GM23248 (cell line): ENCODE results near the gene POU2F1. TPM values are rescaled to one million over a fixed set of nuclear protein-coding genes. Genes with fewer than 3 reads are reported as not detected.

Experiments used
- DNase-seq: peaks from one replicate; pipeline ENCODE4 v3.0.0-alpha.2; 2015
- H2AFZ ChIP-seq: fragments of 200-600 bp; sonication (generic); 2 replicates; pipeline ENCODE4 v1.6.1; 2016; ENCODE audit warnings: antibody characterized with exemption
- H3F3A ChIP-seq: fragments of 200-600 bp; sonication (generic); 2 replicates; pipeline ENCODE4 v1.6.1; 2016; ENCODE audit warnings: mild to moderate bottlenecking, antibody characterized with exemption, mixed run types; ENCODE audit not compliant: insufficient read depth
- H3K27ac ChIP-seq: fragments of 200-600 bp; sonication (generic); 2 replicates; pipeline ENCODE4 v1.5.1; 2016; ENCODE audit warnings: mild to moderate bottlenecking
- H3K27me3 ChIP-seq: fragments of 200-600 bp; sonication (generic); replicated peaks from 2 replicates; pipeline ENCODE4 v1.6.1; 2016; ENCODE audit warnings: mild to moderate bottlenecking; ENCODE audit not compliant: insufficient read depth
- H3K36me3 ChIP-seq: fragments of 200-600 bp; sonication (generic); 2 replicates; pipeline ENCODE4 v1.6.1; 2016; ENCODE audit warnings: low read depth, mild to moderate bottlenecking
- H3K4me1 ChIP-seq: fragments of 200-600 bp; sonication (generic); 2 replicates; pipeline ENCODE4 v1.6.1; 2016; ENCODE audit warnings: mild to moderate bottlenecking; ENCODE audit not compliant: insufficient read depth
- H3K4me2 ChIP-seq: fragments of 200-600 bp; sonication (generic); one replicate; pipeline ENCODE4 v1.6.1; 2016; ENCODE audit warnings: mild to moderate bottlenecking; ENCODE audit not compliant: unreplicated experiment
- H3K4me3 ChIP-seq: fragments of 200-600 bp; sonication (generic); 2 replicates; pipeline ENCODE4 v1.5.1; 2016; ENCODE audit warnings: mild to moderate bottlenecking
- H3K79me2 ChIP-seq: fragments of 200-600 bp; sonication (generic); 2 replicates; pipeline ENCODE4 v1.6.1; 2016; ENCODE audit warnings: mild to moderate bottlenecking; ENCODE audit not compliant: insufficient read depth
- H3K9ac ChIP-seq: fragments of 200-600 bp; sonication (generic); 2 replicates; pipeline ENCODE4 v1.6.1; 2016; ENCODE audit warnings: mild to moderate bottlenecking
- H3K9me2 ChIP-seq: fragments of 200-600 bp; sonication (generic); 2 replicates; pipeline ENCODE4 v1.6.1; 2016; ENCODE audit warnings: mixed run types, mild to moderate bottlenecking, moderate library complexity; ENCODE audit not compliant: insufficient read depth
- H3K9me3 ChIP-seq: fragments of 200-600 bp; sonication (generic); one replicate; pipeline ENCODE4 v1.6.1; 2017; ENCODE audit warnings: low read depth
- H4K20me1 ChIP-seq: fragments of 200-600 bp; sonication (generic); 2 replicates; pipeline ENCODE4 v1.6.0; 2016; ENCODE audit not compliant: insufficient read depth
- EZH2 ChIP-seq: fragments of 200-600 bp; sonication (generic); IDR thresholded peaks from 2 replicates; pipeline ENCODE4 v1.6.1; 2018; ENCODE audit warnings: antibody characterized with exemption, mild to moderate bottlenecking; ENCODE audit not compliant: insufficient read depth, poor library complexity, severe bottlenecking
- EZH2phosphoT487 ChIP-seq: fragments of 200-600 bp; sonication (generic); IDR thresholded peaks from 2 replicates; pipeline ENCODE4 v1.6.1; 2018; ENCODE audit warnings: antibody characterized with exemption, moderate library complexity, mild to moderate bottlenecking, low read depth; ENCODE audit not compliant: insufficient read depth
- WGBS, 2 experiments: methylation state at CpG; one replicate each; pipeline ENCODE4 v1.1.6; 2015 to 2017; ENCODE audit warnings: low lambda C conversion rate in 2 of 2, low coverage in 1 of 2; ENCODE audit errors: missing lambda C conversion rate in 2 of 2; 5-methylcytosine and 5-hydroxymethylcytosine counted together
- in situ Hi-C: fragments of 300-500 bp; cut with MboI; formaldehyde crosslinking; loops from 2 replicates; pipeline ENCODE4 v1.15.0; 2020
- polyA plus RNA-seq: library from polyadenylated mRNA; unstranded; fragments of >200 nt; fragmentation: Nextera tagmentation; extraction: Ambion mirVana; gene quantifications from 2 replicates; pipeline ENCODE4 v1.2.1, GENCODE V29; 2016
- total RNA-seq: library from RNA; depleted of rRNA; stranded (reverse); fragments of >200 nt; shearing (Covaris generic); gene quantifications from 2 replicates; pipeline ENCODE4 v1.2.3, GENCODE V29; 2014

Gene POU2F1
- total and polyA plus RNA-seq, 2 experiments from 2014 or later, result 3.4 to 3.7 TPM

- no peak for DNase-seq
- in situ Hi-C loops, result no loop called here
- Histone ChIP-seq H3K9ac (no peak overlapping the region), H2AFZ (no peak overlapping the region), H3K79me2 (no peaks in the 10 kb centered on the region), H3K36me3 (peaks cover 5% of the 10 kb centered on the region; the same call in 1 of the 2 replicates), H3K27ac (no peak overlapping the region), H3F3A (no peaks in the 10 kb centered on the region), H3K27me3 (no peaks in the 10 kb centered on the region), H4K20me1 (no peaks in the 10 kb centered on the region), H3K4me1 (no peaks in the 10 kb centered on the region), H3K9me2 (no peaks in the 10 kb centered on the region), H3K9me3 (no peaks in the 10 kb centered on the region), H3K4me2 (no peak overlapping the region), H3K4me3 (no peak overlapping the region)
- 98 to 99% methylated on average over 3 of the region's 3 CpGs for WGBS, 2 experiments
- no peak for TF ChIP-seq EZH2phosphoT487
- TF ChIP-seq EZH2, result no peak
Measured at GRCh38 chr1:167413328-167413727, 192.6 kb downstream of the POU2F1 start.

- no peaks in the 10 kb centered on the region for H4K20me1 ChIP-seq
- no peak overlapping the region for H3K27ac ChIP-seq
- no peaks in the 10 kb centered on the region for H3K79me2 ChIP-seq
- H3K27me3 ChIP-seq, result no peaks in the 10 kb centered on the region
- 100% methylated on average over 1 of the region's 1 CpG for WGBS, 2 experiments
- H3K9me3 ChIP-seq, result no peaks in the 10 kb centered on the region
- no peak overlapping the region for H3K4me3 ChIP-seq
- no peaks in the 10 kb centered on the region for H3K4me1 ChIP-seq
- H2AFZ ChIP-seq, result no peak overlapping the region
- in situ Hi-C loops, result no loop called here
- H3K4me2 ChIP-seq, result no peak overlapping the region
- H3K9ac ChIP-seq, result no peak overlapping the region
- TF ChIP-seq EZH2phosphoT487 (no peak), EZH2 (no peak)
- H3K36me3 ChIP-seq, result peaks cover 5% of the 10 kb centered on the region; the same call in 1 of the 2 replicates
- DNase-seq, result no peak
- H3K9me2 ChIP-seq, result no peaks in the 10 kb centered on the region; the same call in 1 of the 2 replicates
- H3F3A ChIP-seq, result no peaks in the 10 kb centered on the region
Measured at GRCh38 chr1:167416506-167416905, 195.8 kb downstream of the POU2F1 start.

- H3K9me2 ChIP-seq, result no peaks in the 10 kb centered on the region; the same call in 1 of the 2 replicates
- TF ChIP-seq EZH2phosphoT487 (no peak), EZH2 (no peak)
- H3K4me1 ChIP-seq, result no peaks in the 10 kb centered on the region
- H3K9ac ChIP-seq, result no peak overlapping the region
- H3K9me3 ChIP-seq, result no peaks in the 10 kb centered on the region
- no peaks in the 10 kb centered on the region for H3K79me2 ChIP-seq
- H3F3A ChIP-seq, result no peaks in the 10 kb centered on the region
- in situ Hi-C loops, result no loop called here
- H2AFZ ChIP-seq, result no peak overlapping the region
- no peaks in the 10 kb centered on the region for H4K20me1 ChIP-seq
- H3K27me3 ChIP-seq, result no peaks in the 10 kb centered on the region
- no peak overlapping the region for H3K27ac ChIP-seq
- no peaks in the 10 kb centered on the region for H3K36me3 ChIP-seq
- no peak overlapping the region for H3K4me2 ChIP-seq
- H3K4me3 ChIP-seq, result no peak overlapping the region
- no peak for DNase-seq
Measured at GRCh38 chr1:167418391-167418790, 197.7 kb downstream of the POU2F1 start.

DNA sequence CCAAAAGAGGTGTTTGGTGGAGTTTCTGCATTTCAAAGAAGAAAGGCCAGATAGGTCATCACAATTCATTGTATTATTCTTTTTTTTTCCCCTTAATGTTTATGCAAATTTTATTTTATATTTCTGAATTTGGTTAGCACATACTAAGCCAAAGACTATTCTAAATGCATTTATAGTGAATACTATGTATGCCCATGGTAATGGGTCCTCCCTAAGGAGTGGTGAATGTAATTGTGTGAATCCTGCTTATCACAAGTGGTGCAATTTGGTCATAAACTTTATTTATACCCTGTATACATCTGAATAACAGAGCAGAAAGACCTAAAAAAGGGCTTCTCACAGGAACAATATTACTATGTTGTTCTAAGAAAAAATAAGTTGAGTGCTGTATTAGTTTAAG, 198.6 kb downstream of the POU2F1 start:
- H3K27ac ChIP-seq, result no peak overlapping the region
- H3K4me2 ChIP-seq, result no peak overlapping the region
- H3K4me3 ChIP-seq, result no peak overlapping the region
- no peaks in the 10 kb centered on the region for H3K36me3 ChIP-seq
- H3K9ac ChIP-seq, result no peak overlapping the region
- H3K79me2 ChIP-seq, result no peaks in the 10 kb centered on the region
- no peaks in the 10 kb centered on the region for H3K4me1 ChIP-seq
- TF ChIP-seq EZH2phosphoT487, result no peak
- TF ChIP-seq EZH2, result no peak
- no peaks in the 10 kb centered on the region for H3F3A ChIP-seq
- no peaks in the 10 kb centered on the region for H3K9me3 ChIP-seq
- in situ Hi-C loops, result no loop called here
- no peaks in the 10 kb centered on the region for H3K27me3 ChIP-seq
- no peaks in the 10 kb centered on the region; the same call in 1 of the 2 replicates for H3K9me2 ChIP-seq
- no peak for DNase-seq
- H2AFZ ChIP-seq, result no peak overlapping the region
- H4K20me1 ChIP-seq, result no peaks in the 10 kb centered on the region

DNA sequence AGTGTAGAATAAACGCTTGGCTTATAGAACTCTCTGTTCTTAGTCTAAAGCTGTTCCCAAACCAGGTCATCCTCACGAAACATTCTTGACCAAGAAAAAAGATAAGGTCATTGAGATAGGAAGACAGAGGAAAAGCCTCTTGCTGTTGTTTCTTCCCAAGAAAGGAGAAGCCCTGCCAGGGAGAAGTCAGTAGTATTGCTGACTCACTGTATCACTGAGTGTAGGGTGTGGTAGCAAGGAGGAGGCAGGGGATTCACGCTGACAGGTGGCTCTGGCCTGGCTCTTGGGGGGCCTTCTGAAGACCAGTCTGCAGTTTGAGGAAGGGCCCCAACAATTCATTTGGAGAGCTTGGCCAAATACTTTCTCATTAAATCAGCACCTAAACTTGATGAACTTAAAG, 199.8 kb downstream of the POU2F1 start:
- in situ Hi-C loops, result no loop called here
- H2AFZ ChIP-seq, result no peak overlapping the region
- no peak for TF ChIP-seq EZH2
- no peak for TF ChIP-seq EZH2phosphoT487
- peak; percentile 12 for DNase-seq
- no peaks in the 10 kb centered on the region for H3K27me3 ChIP-seq
- H3K9me2 ChIP-seq, result no peaks in the 10 kb centered on the region; the same call in 1 of the 2 replicates
- 34 to 38% methylated on average over 3 of the region's 3 CpGs for WGBS, 2 experiments
- H3F3A ChIP-seq, result no peaks in the 10 kb centered on the region
- no peaks in the 10 kb centered on the region for H3K4me1 ChIP-seq
- H3K27ac ChIP-seq, result no peak overlapping the region
- no peaks in the 10 kb centered on the region for H3K79me2 ChIP-seq
- H3K9me3 ChIP-seq, result no peaks in the 10 kb centered on the region
- no peak overlapping the region for H3K4me3 ChIP-seq
- no peaks in the 10 kb centered on the region for H3K36me3 ChIP-seq
- H4K20me1 ChIP-seq, result no peaks in the 10 kb centered on the region
- no peak overlapping the region for H3K9ac ChIP-seq
- H3K4me2 ChIP-seq, result no peak overlapping the region
